Activated T-helper 1 cell treated with anti-CD3 and anti-CD28 coated beads, Interleukin-2, amount 50 U/mL, for 16 hours (primary cell): ENCODE measurements around the gene RABGGTA.
"Not testable (repeated sequence)": the region's sequence is repeated elsewhere in the genome, so short reads cannot be mapped to it uniquely, and the experiment has no call there.

Experiments used
- DNase-seq, 2 donors: peaks; one replicate each; pipeline ENCODE4 v3.0.0-alpha.2; 2020; ENCODE audit warnings: low read depth in 1 of 2, low spot score in 1 of 2

The RABGGTA gene

DNA sequence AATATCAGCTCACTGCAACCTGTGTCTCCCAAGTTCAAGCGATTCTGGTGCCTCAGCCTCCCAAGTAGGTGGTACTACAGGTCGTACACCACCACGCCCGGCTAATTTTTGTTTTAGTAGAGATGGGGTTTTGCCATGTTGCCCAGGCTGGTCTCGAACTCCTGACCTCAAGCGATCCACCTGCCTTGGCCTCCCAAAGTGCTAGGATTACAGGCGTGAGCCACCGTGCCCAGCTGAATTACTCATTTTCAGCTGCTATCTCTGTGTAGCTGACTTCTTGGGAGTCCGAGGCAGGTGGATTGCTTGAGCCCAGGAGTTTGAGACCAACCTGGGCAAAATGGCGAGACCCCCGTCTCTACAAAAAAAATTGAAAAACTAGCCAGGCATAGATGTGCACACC is 26.0 kb downstream of the RABGGTA start:
- DNase-seq: not testable (repeated sequence)

DNA sequence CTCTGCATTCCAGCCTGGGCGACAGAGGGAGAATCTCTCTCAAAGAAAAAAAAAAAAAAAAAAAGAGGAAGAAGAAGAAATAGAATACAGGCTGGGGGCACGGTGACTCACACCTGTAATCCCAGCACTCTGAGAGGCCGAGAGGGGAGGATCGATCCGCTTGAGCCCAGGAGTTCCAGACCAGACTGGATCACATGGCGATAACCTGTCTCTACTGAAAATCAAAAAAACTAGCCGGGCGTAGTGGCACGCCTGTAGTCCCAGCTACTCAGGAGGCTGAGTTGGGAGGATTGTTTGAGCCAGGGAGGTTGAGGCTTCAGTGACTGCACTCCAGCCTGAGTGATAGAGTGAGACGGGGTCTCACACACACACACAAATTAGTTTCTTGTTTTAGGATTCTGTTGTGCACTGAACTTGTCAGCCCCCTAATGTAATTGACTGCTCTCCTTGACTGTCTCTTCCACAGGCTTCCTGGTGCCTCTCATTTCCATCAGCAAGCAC is 28.0 kb downstream of the RABGGTA start:
- DNase-seq: no peak

DNA sequence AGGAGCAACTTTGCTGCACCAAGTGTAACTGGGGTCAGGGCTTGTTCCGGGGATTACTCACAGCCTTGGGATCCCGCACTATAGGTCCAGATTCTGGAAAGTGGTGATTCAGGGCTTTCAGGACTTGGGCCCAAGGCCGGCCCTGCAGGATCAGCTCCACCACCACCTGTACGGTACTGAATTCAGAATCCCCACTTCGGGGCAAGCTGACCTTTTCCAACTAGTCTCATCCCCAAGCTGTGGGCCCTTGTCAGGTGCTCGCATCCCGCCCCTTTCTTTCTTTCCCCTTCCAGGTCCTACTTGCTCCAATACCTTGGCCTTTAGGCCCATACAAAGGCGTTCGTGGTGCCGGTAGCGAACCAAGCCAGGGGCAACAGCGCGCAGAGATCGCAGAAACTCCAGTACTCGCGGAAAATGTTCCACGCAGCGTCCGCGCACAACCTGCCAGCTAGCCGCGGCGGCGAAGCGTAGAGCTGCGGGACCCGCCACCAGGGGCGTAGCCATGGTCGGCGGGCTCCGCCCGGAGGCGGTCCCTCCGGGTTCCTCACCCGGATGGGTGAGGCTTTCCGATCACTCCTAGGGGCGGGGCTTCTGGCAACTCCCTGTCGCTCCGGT is 29.5 kb downstream of the RABGGTA start:
- peak; percentile 84 to 87 for DNase-seq

DNA sequence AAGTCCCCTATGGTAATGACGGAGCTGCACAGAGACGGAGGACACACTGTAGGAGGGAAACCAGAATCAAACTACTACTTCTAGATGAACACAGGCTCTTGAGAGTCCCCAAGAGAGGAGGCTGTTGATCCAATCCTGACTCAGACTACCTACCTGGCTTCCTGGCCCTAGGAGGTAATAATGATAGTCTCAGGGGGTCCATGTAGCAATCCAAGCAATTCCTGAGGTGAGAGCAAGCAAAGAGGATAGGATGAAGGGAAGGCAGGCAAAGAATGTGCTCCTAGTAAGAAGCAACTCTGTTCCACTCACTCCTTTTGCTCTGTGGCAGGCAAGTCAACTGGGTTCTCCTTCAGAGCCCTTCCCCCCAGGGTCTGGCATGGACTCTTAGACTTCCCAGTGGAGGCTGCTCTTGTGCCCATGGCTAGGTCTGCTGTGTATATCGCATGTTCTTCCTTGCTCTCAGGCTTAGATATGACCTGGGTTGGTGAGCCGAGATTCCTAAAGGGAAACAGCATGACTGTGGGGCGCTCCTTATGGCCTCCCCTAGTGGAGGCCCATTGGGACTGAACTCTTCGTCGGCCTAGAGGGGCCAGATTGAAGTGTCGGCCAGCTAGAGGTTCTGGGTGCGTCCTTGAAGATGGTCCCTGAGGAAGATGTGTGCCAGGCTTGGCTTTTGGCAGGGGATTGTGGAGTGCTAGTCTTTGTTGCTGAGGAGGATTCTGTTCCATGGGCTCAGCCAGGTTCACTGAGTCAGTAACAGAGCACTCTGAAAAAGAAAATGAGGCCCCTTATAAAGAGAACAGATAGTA is 31.1 kb downstream of the RABGGTA start:
- DNase-seq: no peak

DNA sequence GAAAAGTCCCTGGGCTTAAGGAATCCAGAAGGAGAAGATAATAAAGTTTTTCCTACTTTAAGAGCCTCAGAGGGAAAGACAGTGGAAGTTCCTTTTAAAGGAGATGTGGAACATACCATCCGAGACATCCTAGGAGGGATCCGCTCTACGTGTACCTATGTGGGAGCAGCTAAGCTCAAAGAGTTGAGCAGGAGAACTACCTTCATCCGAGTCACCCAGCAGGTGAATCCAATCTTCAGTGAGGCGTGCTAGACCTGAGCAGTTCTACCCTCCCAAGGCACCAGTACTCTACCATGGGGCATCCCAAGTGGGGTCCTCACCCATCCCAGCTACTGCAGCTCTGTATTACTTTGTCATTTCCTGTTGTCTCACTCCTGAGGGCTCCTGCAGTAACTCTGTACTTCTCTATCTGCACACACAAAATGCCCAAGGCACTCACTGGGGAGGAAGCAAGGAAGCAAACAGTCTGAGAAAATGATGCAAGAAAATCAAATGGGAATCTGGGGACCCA is 32.8 kb downstream of the RABGGTA start:
- no peak for DNase-seq

DNA sequence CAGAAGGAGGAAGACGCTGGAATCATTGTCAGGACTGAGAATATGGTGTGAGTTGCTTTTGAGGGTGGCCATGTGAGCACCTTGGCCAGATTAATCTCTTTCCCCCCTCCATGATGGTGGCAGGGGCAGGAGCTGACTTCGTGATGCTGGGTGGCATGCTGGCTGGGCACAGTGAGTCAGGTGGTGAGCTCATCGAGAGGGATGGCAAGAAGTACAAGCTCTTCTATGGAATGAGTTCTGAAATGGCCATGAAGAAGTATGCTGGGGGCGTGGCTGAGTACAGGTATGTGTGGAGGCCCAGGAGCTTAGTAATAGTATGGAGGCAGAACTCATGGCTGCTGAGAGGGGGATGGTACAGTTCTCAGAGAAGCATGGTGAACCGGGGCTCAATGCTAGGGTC is 33.3 kb downstream of the RABGGTA start:
- no peak for DNase-seq

DNA sequence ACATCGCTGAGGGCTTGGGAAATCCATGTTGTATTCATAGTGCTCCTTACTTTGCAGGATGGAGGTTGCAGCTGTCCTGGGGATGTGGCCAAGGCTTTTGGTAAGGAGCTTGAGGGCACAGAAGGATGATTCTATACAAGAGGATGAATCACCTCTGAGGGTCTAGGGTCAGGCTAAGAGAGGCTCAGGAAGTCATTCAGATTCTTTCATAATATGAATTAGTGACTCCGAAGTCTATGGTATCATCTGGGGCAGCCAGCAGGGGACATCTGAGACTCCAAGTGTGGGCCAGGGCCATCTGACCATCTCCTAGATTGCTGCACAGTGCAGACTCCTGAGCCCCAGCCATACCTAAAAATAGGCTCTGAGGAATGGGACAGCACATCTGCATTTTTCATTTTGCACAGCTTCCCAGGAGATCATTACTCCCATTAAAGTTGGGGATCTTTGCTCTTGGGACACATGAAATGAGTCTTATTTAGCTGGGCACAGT is 33.9 kb downstream of the RABGGTA start:
- DNase-seq: no peak

DNA sequence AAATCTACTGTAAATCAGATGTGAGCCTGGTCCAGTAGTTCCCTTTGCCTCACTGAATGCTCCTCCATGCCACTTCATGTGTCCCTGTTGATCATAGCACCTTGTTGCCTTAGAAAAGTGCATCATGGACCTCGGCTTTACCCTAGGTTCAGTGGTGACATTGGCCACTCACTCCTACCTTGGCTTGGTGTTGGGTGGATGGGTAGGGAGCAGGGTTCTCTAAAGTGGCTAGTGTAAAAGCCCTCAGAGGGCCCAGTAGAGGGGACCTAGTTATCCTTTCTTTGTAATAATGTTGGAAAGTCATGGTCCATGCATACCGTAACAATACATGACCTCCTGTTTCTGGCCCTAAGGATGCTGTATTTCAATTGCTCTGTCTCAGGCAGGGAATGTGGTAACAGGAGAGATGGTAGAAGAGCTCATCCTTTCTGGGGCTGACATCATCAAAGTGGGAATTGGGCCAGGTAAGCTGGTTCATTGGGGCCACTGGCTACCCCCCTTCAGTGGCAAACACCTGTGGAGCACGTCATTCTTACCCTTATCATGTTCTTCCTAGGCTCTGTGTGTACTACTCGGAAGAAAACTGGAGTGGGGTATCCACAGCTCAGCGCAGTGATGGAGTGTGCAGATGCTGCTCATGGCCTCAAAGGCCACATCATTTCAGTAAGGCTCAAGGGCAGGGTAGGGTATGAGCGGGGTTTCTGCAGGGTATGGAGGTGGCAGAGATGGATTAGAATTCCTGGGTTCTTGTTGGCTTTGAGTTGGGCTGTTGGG is 34.5 kb downstream of the RABGGTA start:
- DNase-seq: no peak

DNA sequence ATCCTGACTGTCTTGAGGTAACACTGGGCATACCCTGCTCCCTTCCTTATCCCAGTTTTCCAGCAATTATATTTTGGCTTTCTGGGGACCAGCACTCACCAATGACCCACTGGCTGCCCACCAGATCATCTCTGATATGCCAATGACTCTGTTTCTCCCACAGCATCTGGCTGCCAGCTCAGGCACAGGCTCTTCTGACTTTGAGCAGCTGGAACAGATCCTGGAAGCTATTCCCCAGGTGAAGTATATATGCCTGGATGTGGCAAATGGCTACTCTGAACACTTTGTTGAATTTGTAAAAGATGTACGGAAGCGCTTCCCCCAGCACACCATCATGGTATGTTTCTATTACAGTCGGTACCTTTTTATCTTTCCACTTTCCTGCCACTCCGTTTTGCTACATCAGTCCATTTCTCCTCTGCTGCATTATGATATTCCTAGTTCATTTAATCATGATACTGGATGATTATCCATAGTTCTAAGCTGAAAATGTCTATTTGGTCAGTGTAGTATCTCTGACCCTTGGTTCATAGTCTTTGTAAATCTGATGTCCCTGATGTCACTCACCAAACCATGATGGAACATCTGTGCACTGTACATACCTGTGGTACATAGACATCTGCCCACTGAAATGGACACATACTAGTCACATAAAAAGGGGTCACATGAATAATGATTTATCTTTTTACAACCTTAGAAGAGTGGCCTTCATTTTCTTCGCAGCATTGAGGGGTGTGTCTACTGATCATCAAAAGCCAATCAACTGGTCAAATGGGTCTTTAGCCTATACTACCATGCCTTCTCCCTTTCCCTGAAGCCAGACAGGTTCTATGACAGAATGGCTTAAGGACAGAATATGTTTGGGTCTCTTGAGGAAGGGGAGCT is 35.4 kb downstream of the RABGGTA start:
- DNase-seq: no peak

DNA sequence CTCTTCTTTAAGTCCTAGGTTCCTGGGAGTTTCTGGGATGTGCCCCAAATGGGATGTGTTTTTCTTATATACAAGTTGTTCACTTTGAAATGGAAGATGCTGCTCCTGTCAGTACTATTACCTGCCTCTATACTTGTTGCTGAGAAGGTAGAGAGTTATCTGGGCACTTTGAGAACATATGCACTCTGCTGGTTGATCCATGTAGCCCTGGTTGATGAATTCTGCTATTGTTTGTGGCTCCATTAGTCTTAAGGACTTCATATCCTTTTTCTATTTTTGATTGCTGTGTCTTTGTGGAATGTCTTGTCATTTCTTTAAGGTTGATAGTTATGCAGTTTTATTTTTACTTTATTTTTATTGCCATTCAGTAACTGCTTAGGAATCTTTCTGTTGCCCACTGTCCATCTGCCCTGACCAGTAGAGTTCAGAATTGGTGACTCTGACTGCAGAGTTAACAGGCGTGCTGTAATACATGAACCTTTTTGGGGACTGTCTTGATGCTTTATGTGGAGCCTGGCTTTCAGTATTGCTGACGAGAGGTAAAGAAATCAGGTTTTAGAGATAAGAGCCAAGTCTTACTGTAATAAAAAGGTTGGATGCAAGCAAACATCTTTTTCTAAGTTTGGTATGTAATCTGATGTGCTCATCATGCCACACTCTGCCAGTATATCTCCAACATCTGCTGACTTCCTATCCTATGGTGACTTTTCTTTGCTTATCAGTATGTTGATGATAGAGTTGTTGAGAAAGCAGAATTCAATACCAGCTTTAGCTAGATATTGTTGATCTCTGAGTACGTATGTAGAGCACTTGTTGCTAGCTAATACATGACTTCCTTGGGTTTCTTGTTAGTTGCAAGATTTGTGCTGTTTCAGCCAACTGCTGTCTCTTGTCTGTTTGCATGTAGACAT is 37.0 kb downstream of the RABGGTA start:
- no peak for DNase-seq

DNA sequence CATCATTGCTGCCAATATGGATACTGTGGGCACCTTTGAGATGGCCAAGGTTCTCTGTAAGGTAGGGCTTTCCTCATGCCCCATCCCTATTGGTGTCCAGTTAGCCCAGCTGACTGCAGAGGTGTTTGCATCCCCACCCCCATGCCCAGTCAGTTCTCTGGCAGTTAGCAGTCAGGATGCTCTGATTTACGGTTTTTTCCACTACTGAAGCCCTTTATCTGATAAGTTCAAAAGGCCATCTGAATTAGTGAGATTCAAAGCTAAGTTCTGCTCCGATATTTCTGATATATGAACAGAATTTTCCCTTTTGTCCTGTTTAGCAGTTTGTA is 37.9 kb downstream of the RABGGTA start:
- DNase-seq: no peak

DNA sequence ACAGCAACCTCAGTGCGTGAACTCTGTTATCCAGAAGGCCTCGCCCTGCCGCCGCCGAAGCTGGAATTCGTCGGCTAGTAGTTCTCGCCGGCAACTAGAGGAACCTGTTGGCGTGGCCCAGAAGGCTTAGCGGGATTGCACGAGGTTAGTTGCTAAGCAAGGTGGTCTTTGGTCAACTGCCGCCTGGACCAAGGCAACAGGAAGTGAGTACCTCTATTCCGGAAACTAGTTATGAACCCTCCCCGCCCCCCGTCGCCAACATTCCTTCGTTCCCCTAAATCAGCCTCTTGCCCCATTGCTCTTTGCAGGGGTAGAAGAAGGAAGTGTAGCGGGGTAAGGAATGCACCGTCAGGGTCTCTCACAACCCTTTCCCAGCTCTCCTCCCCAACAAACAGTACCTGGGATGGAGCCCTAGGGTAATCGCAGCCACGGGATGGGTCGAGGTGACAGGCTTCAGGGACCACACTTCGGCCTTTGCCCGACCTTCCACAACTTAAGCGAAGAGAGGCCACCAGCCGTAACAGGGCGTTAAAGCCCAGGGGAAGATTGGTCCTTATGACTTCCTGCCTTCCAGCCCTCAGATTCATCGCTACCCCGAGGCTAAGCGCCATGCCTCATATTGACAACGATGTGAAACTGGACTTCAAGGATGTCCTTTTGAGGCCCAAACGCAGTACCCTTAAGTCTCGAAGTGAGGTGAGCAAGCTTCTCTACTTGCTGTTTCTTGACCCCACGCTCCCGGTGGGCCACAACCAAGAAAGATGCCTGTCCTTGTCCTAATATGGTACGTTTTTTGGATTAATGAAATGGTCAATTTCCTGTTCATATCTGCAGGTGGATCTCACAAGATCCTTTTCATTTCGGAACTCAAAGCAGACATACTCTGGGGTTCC is 38.5 kb downstream of the RABGGTA start, which contains the start of gene GMPR2:
Gene GMPR2, plus strand, starts transcription at position 285 of the 893 bp plus-strand sequence. Its CDS starts 325 bp downstream, at position 610.
- DNase-seq: no peak

DNA sequence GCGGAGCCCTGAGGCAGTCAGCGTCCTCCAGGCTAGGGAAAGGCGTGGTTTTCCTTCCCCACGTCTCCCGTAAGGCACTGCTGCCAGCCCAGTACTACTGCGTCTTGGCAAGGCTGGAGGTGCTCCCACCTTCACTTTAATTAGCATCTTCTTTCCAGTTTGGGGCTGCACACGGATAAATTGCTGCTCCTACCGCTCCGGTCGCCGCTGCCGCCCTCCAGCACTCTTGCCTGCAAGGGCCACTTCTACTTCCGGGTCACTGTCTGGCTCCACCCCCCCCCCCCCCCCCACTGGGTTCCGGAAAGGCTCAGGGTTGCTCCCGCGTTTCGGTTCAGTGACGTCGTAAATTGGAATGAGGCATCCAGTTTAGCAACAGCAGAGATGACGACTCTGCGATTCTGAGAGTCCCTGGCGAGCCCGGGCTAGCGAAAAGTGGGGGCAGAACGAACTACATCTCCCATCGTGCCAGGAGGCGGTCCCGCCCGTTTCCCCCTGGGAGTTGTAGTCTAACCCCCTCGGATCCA is 39.2 kb downstream of the RABGGTA start, which contains the start of gene NEDD8:
Gene NEDD8, minus strand, starts transcription at position 247 of the 524 bp plus-strand sequence. Its CDS starts 100 bp downstream, at position 147.
- peak; percentile 67 to 80 for DNase-seq

DNA sequence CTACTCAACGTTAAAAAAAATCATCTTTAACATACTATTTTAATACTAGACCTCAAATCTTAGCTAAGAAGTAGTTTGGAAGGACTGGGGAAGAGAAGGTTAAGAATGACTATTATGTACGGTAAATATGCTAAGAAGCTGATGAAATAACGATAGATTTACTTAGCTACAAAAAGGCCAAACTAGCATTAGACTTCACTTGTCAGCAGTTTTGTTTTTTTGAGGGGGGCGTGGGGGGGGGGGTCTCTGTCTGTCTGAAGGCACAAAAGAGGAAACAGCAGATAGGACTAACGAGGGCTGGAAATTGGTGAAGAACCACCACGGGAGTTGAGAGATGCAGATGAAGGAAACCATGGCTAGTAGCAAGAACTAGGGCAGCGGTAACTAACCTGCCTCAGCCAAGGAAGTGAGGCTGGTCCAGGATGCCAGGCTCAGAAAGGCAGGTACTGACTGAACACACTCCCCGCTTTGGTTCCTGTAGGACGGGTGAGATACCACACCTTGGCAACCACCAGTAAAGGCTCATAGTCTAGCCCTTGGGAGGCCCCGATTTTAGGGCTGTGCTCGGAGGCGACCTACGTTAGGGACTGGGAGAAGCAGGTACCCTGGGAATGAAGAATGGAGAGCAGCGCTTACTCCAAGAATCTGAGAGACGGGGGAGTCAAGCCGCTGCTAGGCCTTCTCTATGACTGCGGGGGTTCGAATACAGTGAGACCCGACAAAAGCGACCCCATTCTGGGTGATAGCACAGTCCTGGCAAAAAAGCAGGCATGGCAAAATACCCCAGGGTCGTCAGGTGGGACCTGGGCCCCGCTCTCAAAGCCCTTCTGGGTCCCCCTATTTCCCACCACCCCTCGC is 39.9 kb downstream of the RABGGTA start:
- DNase-seq: no peak

DNA sequence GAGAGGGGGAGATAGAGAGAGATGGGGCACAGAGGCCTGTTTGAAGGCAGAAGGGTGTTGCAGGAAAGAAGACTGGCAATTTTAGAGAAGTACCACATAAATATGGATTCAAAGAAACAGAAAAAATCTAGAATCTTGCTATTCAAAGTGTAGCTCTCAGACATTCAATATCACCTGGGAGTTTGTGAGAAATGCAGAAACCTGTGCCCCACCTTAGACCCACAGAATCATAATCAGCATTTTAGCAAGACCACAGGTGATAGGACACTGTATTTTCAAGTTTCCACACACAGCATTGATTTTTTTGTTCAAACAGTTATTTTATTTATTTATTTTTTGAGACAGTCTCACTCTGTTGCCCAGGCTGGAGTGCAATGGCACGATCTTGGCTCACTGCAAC is 42.5 kb downstream of the RABGGTA start:
- DNase-seq: no peak

DNA sequence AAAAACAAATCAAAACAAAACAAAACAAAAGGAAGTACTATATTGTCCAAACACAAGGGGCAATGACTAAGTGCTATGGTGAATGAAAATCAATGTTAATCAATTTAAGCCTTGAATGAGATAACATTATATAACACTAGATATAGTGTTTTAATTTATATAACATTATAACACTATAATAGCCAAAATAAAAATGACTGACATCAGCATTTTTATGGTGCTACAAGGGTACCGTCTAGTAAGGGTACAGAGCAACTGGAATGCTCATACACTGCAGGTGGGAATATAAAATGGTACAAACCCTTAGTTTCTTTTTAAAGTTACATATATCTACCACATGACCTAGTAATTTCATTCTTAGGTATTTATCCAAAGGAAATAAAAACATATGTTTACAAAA is 44.9 kb downstream of the RABGGTA start:
- no peak for DNase-seq

DNA sequence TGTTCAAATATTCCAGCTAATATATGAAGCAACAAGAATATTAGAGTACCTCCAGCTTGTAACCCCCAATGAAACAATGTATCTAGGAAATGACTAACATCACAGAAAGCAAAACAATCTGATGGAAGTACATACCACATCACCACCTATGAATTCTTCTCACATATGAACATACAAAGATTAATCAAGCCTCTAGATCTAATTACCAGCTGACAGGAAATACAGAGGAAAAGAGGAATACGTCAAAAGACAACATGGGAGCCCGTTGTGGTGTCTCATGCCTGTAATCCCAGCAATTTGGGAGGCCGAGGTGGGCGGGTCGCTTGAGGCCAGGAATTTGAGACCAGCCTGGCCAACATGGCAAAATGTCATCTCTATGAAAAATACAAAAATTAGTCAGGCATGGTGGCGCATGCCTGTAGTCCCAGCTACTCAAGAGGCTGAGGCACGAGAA is 46.8 kb downstream of the RABGGTA start:
- DNase-seq: no peak
